HG03039 (cell line): Measurements from ENCODE around the gene SH3GL1.
"Not testable (repeated sequence)": the region's sequence is repeated elsewhere in the genome, so short reads cannot be mapped to it uniquely, and the experiment has no call there.

Experiments
- ATAC-seq: cut with Tn5 transposase; IDR thresholded peaks from one replicate; pipeline ENCODE4 v1.9.1; 2021; ENCODE audit warnings: mild to moderate bottlenecking, moderate library complexity; ENCODE audit not compliant: unreplicated experiment

The SH3GL1 gene

DNA sequence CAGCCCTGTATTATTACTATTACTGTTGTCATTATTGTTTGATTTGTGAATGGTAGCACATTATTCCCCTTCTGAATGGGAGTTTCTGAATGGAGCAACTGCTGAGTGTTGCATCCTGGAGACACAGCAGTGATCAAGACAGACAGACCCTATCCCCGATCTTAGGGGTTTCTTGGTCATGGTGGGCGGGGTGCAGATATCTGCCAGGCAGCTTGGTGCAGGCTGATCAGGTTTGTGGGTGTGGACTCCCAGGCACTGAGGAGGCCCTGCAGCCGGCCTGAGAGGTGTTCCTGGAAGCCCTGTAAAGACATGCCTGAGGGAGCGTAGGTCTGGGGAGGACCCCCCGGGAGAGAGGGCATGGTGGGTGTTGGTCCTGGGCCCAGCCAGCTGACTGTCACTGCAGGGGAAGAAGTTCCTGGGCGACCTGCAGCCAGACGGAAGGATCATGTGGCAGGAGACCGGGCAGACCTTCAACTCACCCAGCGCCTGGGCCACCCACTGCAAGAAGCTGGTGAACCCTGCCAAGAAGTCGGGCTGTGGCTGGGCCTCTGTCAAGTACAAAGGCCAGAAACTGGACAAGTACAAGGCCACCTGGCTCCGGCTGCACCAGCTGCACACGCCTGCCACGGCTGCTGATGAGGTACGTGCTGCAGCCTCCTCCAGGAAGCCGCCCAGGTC is 54.9 kb downstream of the SH3GL1 start:
- ATAC-seq: no peak

DNA sequence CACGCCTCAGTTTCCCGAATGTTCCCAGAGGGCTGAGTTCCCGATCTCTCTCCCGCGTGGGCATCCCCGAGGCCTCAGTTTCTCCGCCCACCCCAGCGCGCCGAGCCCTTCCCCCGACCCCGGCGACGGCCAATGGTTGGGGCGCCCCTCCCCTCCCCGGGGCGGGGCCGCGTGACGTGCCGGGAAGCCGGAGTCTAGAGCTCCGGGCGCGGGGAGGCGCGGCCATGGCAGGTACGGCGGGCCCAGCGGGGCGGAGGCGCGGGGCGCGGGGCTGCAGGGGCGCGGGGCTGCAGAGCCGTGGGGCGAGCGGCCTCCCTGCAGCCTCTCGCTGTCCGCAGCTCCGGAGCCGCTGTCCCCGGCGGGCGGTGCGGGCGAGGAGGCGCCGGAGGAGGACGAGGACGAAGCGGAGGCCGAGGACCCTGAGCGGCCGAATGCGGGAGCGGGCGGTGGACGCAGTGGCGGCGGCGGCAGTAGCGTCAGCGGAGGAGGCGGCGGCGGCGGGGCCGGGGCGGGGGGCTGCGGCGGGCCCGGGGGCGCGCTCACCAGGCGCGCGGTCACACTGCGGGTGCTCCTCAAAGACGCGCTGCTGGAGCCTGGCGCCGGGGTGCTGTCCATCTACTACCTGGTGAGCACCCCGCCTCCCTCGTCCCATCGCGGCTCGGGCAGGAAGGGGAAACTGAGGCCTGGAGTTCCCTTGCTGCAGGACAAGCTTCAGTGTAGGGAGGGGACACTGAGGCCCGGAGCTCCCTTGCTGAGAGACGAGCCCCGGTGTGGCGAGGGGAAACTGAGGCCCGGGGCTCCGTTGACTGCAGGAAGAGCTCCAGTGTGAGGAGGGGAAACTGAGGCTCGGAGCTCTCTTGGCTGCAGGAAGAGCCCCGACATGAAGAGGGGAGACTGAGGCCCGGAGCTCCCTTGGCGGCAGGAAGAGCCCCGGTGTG is 56.7 kb downstream of the SH3GL1 start, which contains the start of gene MPND:
TSS of gene MPND (plus strand) at position 193 of the 938 bp plus-strand sequence. CDS start at position 225, 32 bp downstream.
- ATAC-seq: peak; percentile 51

DNA sequence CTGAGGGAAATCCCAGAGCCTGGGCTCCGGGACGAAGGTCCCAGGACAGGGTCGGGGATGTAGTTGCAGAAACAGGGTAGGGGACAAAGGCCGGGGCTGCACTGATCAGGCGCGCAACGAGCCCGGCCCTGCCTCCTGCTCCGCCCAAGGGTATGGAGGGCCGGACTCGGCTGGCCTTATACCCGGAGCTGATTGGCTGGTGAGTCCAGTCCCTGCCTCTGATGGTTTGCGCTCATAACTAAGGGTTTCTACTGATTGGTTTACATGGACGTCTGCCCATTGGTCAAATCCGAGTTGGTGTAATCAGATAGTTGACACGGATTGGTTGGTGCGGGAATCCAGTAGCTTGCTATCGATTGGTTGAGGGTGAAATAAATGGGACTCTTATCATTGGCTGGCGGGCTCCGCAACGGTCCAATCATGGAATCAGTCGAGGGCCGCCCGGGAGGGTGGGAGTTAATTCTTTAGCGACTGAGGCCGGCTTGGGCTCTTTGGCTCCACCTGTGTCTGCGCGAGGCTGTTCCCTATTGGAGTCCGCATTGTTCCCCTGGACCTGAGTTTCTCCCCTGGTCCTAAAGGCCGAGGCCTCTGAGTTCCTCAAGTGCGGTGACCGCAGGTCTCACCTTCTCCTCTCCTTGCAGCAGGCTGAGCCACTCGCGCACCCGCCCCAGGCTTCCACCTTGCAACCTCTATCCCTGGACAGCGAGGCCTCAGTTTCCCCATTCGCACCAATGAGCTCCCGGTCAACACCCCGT is 57.6 kb downstream of the SH3GL1 start:
- ATAC-seq: peak; percentile 77

DNA sequence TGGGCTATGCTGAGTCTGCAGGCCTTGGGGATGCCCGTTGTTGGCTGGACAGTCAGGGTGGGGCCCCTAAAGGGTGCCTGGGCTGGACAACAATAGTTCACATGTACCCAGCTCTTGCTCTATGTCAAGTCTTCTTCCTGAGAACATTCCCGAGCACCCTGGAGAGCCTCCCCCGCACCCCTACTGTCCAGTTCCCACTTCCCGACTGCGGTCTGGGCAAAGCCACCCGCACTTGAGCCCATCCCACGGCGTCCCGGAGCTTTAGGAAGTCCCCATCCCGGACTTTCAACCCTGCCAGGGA is 58.1 kb downstream of the SH3GL1 start:
- ATAC-seq: no peak

DNA sequence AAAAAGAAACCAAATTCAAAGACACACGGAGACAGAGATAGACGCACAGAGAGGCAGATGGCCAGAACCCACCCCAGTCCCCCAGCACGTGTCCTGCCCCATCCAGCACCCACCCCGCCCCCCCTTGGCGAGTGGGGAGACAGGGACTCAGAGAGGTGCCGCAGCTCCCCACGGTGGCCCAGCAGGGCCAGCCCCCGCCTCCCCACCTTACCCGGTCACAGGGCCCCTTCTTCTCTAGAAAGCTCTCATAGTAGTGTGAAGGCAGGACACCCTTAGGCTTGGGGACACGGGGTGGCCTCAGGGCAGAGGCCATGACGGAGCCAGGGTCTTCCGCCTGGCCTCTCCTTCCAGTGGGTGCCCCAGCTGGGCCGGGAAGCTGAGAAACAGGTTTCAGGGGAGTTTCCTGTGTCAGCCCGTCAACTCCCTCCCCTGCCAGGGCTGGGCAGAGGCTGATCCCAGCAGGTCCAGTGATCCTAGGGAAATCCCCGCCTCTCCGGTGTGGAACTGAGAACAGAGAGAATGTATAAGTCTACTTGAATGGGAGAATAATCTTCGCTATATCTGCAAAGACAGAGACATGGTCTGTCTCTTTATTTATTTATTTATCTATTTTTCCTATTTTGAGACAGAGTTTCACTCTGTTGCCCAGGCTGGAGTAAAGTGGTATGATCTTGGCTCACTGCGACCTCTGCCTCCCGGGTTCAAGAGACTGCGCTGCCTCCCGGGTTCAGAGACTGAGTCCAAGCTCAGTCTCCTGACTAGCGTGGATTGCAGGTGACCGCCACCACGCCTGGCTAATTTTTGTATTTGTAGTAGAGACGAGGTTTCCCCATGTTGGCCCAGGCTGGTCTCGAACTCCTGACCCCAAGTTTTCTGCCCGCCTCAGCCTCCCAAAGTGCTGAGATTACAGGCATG is 61.6 kb downstream of the SH3GL1 start, which contains the start of gene STAP2:
TSS of gene STAP2 (minus strand) at position 387 of the 915 bp plus-strand sequence. CDS start at position 313, 74 bp downstream.
- no peak for ATAC-seq

DNA sequence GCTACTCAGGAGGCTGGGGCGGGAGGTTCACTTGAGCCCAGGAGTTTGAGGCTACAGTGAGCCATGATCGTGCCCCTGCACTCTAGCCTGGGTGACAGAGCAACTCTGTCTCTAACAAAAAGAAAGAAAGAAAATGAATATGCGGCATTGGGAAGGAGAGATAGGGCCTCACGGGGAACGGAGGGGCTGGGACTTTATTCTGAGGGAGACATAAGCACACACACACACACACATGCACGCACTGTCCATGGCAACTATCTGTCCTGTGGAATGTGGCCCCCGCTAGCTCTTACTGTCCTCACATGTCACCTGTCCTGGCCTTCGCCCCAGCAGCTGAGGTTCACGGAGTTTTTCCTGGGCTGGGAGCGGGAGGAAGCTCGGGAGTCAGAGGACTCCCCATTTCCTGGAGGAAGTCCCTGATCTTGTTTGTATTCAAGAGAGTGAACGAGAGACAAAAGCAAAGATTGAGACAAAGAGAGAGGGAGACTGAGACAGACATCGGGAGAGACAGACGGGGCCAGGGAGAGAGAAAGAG is 62.4 kb downstream of the SH3GL1 start:
- ATAC-seq: no peak

DNA sequence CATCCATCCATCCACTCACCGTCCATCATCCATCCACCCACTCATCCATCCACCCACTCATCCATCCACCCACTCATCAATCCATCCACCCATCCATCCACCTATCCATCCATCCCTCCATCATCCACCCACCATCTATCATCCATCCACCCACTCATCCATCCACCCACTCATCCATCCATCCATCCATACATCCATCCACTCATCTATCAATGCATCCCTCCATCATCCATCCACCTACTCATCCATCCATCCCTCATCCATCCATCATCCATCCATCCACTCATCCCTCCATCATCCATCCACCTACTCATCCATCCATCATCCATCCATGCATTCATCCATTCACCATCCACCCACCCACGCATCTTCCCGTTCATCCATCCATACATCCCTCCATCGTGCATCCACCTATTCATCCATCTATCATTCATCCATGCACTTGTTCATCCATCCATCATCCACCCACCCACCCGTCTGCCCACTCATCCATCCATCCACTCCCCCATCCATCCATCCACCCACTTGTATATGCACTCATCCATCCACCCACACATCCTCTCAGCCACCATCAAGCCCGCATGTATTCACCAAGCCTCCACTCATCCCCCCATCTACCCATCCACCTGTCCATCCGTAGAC is 65.3 kb downstream of the SH3GL1 start:
- no peak for ATAC-seq

DNA sequence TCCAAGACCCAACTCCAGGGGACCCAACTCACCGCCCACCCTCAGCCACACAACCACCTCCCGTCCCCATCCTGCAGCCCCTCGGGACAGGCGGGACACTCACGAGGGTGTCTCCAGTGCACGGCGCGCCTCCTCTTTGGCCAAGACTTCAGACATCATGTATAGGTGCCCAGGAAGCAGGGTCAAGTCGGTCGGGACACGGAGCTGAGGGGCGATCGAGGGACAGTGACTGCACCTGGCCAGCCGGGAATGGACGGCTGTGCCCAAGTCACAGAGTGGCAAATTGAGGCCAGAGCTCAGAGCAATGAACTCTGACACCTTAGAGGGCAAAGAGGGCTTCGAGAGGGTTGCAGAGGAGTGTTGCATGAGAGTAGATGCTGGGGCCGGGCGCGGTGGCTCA is 70.5 kb downstream of the SH3GL1 start:
- no peak for ATAC-seq

DNA sequence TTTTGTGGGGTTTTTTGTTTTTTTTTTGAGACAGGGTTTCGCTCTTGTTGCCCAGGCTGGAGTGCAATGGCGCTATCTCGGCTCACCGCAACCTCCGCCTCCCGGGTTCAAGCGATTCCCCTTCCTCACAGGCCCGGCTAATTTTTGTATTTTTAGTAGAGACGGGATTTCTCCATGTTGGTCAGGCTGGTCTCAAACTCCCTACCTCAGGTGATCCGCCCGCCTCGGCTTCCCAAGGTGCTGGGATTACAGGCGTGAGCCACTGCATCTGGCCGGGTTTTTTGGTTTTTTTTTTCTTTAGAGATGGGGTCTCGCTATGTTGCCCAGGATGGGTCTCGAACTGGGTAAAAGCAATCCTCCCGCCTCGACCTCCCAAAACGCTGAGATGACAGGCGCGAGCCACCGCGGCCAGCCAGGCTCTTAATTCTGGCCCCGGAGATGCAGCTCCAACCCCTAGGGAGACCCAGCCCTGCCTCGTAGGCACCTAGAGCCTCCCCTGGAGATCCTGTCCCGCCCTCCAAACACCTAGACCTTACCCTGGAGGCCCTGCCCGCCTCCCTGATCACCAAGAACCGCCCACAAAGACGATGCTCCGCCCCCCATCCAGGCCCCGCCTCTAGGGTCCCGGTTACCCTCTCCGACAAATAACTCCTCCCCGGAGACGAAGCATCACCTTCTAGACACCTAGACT is 71.2 kb downstream of the SH3GL1 start:
- not testable (repeated sequence) for ATAC-seq

DNA sequence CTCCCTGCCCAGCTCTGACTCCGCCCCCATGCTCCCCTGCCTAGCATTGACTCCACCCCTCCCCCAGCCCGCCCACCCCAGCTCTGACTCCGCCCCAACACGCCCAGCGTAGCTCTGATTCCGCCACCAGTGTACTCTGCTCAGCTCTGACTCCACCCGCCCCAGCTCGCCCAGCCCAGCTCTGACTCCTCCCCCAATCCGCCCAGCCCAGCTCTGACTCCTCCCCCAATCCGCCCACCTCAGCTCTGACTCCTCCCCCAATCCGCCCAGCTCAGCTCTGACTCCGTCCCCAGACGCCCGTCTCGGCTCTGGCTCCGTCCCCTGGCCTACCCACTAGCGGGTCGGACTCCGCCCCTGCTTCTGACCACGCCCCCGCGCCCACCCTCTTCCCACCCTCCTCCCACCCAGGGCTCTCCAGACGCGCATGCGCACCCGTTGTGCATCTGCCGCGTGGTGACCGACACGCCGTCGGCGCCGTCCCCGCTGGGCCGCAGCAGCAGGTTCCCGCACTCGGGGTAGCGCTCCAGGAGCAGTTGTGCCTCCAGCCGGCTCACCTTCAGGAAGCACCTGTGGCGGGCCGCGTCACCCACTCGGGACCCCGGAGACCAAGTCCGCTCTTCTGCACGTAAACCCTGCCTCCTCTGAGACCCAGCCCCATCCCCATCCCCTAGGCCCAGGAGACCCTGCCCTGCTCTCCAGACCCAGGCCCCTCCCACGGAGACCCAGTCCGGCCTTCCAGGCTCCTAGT is 71.9 kb downstream of the SH3GL1 start:
- peak; percentile 76 for ATAC-seq

DNA sequence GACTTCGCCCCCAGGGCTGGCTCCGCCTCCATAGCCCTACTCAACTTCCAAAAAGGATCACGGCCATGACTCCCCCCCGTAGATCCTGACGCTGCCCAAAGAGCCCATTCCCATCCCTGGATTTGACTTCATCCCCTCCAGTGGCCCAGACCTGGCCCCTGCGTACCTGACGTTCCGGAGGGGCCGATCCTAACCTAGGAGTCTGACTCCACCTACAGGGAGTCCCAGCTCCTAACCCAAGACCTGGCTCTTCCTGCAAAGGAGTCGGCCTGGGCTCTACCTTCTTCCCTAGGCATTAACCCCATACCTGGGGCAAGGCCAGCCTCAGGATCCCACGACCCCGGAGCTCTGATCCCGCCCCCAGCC is 72.5 kb downstream of the SH3GL1 start:
- ATAC-seq: no peak

DNA sequence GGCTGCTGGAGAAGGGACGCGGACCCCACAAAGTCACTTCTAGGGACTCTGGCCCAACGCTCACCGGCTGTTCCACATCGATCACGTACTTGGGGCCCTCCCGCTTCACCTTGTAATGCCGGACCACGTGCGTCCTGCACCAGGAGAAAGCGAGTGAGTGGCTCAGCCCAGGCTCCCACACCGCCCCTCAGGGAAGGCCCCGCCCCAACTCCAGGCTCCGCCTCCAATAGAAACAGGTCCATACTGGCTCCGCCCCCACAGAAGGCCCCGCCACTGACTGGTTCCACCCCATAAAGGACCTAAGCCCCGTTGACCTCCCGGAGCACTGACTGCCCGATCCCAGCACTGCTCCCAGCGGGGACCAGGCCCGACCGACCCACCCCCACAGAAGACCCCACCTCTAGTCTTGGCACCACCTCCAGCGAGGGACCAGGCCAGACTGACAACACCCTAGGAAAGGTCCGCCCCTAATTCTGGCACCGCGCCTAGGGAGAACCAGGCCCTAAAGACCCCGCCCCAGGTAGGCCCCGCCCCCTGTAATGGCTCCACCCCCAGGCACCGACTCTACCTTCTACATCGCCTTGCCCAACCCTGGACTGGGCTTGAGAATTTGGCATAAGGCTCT is 73.0 kb downstream of the SH3GL1 start:
- ATAC-seq: no peak

DNA sequence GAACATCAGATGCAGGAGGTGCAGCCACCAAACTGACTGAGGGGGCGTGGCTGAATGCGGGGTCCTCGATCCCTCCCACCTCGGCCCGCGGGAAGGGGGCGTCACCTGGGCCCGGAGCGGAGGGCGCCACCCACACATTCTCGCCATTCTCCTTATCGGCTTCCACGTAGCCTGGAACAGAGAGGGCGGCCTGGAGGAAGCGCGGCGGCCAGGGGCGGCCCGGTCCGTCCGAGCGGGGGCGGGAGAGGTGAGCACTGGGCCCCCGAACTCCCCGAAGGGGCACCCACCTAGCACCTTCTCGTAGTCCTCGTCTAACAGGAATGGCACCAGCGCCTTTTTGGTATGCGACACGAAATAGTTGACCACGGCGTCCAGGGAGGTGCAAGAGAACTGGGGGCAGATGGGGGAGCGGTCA is 73.5 kb downstream of the SH3GL1 start:
- no peak for ATAC-seq

DNA sequence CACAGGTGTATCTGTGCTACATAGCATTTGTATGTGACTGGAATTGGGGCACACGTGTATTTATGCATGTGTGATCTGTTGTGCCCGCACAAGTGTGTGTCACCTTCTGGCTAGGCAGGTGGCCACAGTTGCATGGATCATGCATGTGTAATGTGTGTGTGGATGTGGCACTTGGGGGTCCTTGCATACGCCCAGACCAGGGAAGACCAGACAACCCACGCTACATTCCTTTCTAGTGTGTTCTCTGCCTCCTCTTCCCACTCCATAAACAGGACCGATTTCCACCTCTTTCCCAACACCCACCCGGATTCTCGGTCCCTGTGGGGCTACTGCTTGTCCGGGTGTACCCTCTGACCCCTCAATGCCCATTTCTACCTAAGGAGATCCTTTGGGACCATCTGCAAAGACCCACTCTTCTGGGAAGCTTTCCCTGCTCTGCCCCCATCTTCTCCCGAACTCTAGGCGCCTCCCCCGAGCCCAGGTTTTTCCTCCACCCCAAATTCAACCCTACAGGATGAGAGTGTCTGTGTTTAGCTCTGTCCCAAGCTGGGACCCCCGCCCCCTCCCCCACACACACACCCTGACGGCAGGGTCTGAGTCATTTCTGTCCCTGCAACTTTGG is 74.0 kb downstream of the SH3GL1 start:
- no peak for ATAC-seq

DNA sequence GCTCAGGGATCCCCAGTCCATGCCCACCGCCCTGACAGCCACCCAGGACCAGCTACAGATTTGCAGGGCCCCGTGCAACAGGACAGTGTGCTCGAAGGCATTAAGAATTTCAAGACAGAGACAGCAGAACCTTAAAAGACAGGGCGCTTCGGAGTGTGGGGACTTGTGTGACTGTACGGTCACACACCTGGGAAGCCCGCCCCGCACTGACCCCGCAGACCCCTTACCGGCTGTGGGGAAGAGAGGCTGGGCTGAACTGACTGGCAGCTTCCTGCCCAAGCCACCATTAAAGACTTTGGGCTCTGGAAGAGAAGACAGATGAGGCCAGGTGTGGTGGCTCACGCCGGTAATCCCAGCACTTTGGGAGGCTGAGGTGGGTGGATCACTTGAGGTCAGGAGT is 76.1 kb downstream of the SH3GL1 start:
- no peak for ATAC-seq

DNA sequence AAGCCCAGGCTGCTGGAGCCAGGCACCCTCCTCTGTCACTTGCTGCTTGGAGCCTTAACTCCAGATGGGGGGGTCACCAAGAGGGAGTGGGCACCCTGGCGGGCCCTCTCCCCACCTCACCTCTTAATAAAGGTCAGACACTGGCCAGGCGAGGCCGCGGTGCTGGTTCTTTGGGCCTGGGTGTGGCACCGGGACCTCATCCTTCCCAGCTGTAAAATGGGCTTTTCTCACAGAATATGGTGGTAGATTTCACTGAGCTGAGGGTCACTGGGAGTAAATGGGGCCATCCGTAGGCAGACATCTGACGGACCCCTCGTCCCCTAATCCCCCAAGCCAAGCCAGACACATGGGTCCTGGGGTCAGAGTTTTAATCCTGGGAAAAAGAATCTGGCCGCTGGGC is 76.7 kb downstream of the SH3GL1 start:
- ATAC-seq: no peak

DNA sequence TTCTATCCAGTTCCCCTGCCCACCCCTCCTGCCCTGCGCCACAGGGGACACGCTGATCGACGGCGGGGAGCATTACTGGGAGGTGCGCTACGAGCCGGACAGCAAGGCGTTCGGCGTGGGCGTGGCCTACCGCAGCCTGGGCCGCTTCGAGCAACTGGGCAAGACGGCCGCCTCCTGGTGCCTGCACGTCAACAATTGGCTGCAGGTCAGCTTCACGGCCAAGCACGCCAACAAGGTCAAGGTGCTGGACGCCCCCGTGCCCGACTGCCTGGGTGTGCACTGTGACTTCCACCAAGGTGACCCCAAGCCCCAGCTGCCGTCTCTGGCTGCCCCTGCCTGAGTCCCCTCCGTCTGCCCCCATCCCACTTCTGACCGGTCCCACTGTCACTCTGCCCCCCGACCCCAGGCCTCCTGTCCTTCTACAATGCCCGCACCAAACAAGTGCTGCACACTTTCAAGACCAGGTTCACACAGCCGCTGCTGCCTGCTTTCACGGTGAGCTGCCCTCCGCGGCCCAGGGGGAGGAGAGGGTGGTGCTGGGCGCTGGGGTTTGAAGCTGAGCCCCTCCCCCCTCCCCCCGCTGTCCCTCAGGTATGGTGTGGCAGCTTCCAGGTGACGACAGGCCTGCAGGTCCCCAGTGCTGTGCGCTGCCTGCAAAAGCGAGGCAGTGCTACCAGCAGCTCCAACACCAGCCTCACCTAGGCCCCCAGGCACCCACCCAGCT is 77.2 kb downstream of the SH3GL1 start:
- no peak for ATAC-seq
